ENCODE results near the gene POGZ.
A peak's percentile ranks its signal among the peaks of the same experiment; 100 is the strongest.

POGZ gene

GRCh38 chr1:151459331-151460046 is at the start of gene POGZ:
Gene POGZ (minus strand): TSS chr1:151459494. CDS start chr1:151442204, 17,290 bp downstream.
- DNase-seq, result peak; percentile 93

GRCh38 chr1:151508833-151509232 is 49.5 kb upstream of the POGZ start:
- DNase-seq, result no peak

- DNase-seq, result no peak
Observed at GRCh38 chr1:151504759-151505158, 45.5 kb upstream of the POGZ start.

GRCh38 chr1:151504252-151504651 is 45.0 kb upstream of the POGZ start:
- no peak for DNase-seq

GRCh38 chr1:151502859-151503780 is 43.8 kb upstream of the POGZ start:
- no peak for DNase-seq

GRCh38 chr1:151502035-151502700 is 42.9 kb upstream of the POGZ start:
- DNase-seq, result no peak

- no peak for DNase-seq
Observed at GRCh38 chr1:151501474-151501873, 42.2 kb upstream of the POGZ start.

- no peak for DNase-seq
Observed at GRCh38 chr1:151499930-151500329, 40.6 kb upstream of the POGZ start.

- no peak for DNase-seq
Observed at GRCh38 chr1:151499365-151499764, 40.1 kb upstream of the POGZ start.

GRCh38 chr1:151495316-151495715 is 36.0 kb upstream of the POGZ start:
- DNase-seq, result no peak

GRCh38 chr1:151494741-151495281 is 35.5 kb upstream of the POGZ start:
- no peak for DNase-seq

GRCh38 chr1:151493042-151493441 is 33.7 kb upstream of the POGZ start:
- DNase-seq, result no peak

GRCh38 chr1:151492120-151492519 is 32.8 kb upstream of the POGZ start:
- no peak for DNase-seq

GRCh38 chr1:151491641-151492040 is 32.3 kb upstream of the POGZ start:
- DNase-seq, result no peak

GRCh38 chr1:151486557-151486956 is 27.3 kb upstream of the POGZ start:
- no peak for DNase-seq

- DNase-seq, result no peak
Observed at GRCh38 chr1:151485685-151486255, 26.5 kb upstream of the POGZ start.

GRCh38 chr1:151482017-151482416 is 22.7 kb upstream of the POGZ start:
- no peak for DNase-seq

GRCh38 chr1:151479462-151479861 is 20.2 kb upstream of the POGZ start:
- no peak for DNase-seq

GRCh38 chr1:151478923-151479322 is 19.6 kb upstream of the POGZ start:
- no peak for DNase-seq

- no peak for DNase-seq
Observed at GRCh38 chr1:151478140-151478812, 19.0 kb upstream of the POGZ start.

GRCh38 chr1:151477066-151477465 is 17.8 kb upstream of the POGZ start:
- DNase-seq, result no peak

GRCh38 chr1:151476083-151476482 is 16.8 kb upstream of the POGZ start:
- DNase-seq, result no peak

Data from stimulated activated CD4-positive, alpha-beta T cell treated with anti-CD3 and anti-CD28 coated beads, Interleukin-4, amount 100 ng/mL, for 4 hours (primary cell).